HepG2 (cell line): ENCODE results near the gene SURF1. TPM values are rescaled to one million over a fixed set of nuclear protein-coding genes. Genes with fewer than 3 reads are reported as not detected.

Experiments
- BHLHE40 ChIP-seq: IDR thresholded peaks from 2 replicates; pipeline ENCODE4 v1.6.1; 2011; ENCODE audit warnings: low read length, improper control_type of control experiment
- BRD4 ChIP-seq: sonication (generic); formaldehyde crosslinking; IDR thresholded peaks from 2 replicates; pipeline ENCODE4 v1.4.0; 2020; ENCODE audit warnings: missing genetic modification reagents
- TAF1 ChIP-seq: sonication (generic); formaldehyde crosslinking; IDR thresholded peaks from 2 replicates; pipeline ENCODE4 v1.4.0; 2020; ENCODE audit warnings: missing genetic modification reagents
- ZFP91 ChIP-seq: sonication (generic); formaldehyde crosslinking; IDR thresholded peaks from 2 replicates; pipeline ENCODE4 v1.9.0; 2022; ENCODE audit warnings: missing genetic modification reagents, mild to moderate bottlenecking, borderline replicate concordance
- ZNF768 ChIP-seq: sonication (generic); formaldehyde crosslinking; IDR thresholded peaks from 2 replicates; pipeline ENCODE4 v1.4.0; 2020; ENCODE audit warnings: missing genetic modification reagents
- ZNF879 ChIP-seq: sonication (generic); formaldehyde crosslinking; IDR thresholded peaks from 2 replicates; pipeline ENCODE4 v1.8.1; 2023; ENCODE audit warnings: missing genetic modification reagents
- polyA plus RNA-seq, 8 experiments: library from polyadenylated mRNA; depleted of rRNA in 3 of 8; stranded (reverse) in 7 of 8; unstranded in 1 of 8; fragments of >200 nt; fragmentation: Illumina TruSeq in 4 of 8; extraction: Trizol in 4 of 8; gene quantifications; 2 replicates each; pipeline versions ENCODE4 v1.2.1 to v1.2.3, GENCODE V29; 2011 to 2016; ENCODE audit warnings: low read depth in 4 of 8, missing spikeins in 1 of 8, mixed read lengths in 1 of 8; ENCODE audit not compliant: insufficient read depth in 1 of 8
- total RNA-seq, 5 experiments: library from RNA; depleted of rRNA; stranded (reverse); fragments of >200 nt; fragmentation: Illumina TruSeq; extraction: Trizol; gene quantifications; 2 replicates each; pipeline ENCODE4 v1.2.3, GENCODE V29; 2016; ENCODE audit warnings: low read depth in 1 of 5
- TF ChIP-seq, protein P1 (sequence below): sonication (generic); formaldehyde crosslinking; conservative IDR thresholded peaks from 2 replicates; pipeline ENCODE4 v1.8.0; 2022; ENCODE audit warnings: mild to moderate bottlenecking, moderate library complexity, missing genetic modification reagents
- TF ChIP-seq, protein P2 (sequence below): sonication (generic); formaldehyde crosslinking; IDR thresholded peaks from 2 replicates; pipeline ENCODE4 v1.8.0; 2022; ENCODE audit warnings: mild to moderate bottlenecking, missing genetic modification reagents; ENCODE audit not compliant: insufficient replicate concordance
- TF ChIP-seq, protein P3 (sequence below): sonication (generic); formaldehyde crosslinking; IDR thresholded peaks from 2 replicates; pipeline ENCODE4 v1.4.0; 2020; ENCODE audit warnings: missing genetic modification reagents
- TF ChIP-seq, protein P4 (sequence below): sonication (generic); formaldehyde crosslinking; IDR thresholded peaks from 2 replicates; pipeline ENCODE4 v1.5.1; 2020; ENCODE audit warnings: mild to moderate bottlenecking, missing genetic modification reagents, moderate library complexity
- TF ChIP-seq, protein P5 (sequence below): sonication (generic); formaldehyde crosslinking; IDR thresholded peaks from 2 replicates; pipeline ENCODE4 v1.4.0; 2020; ENCODE audit warnings: mild to moderate bottlenecking, missing genetic modification reagents

The SURF1 gene
- total and polyA plus RNA-seq, 2 of the 13 experiments (the other 11 are each of a cell fraction or from before 2014, with no cell fraction given): 17.8 to 40.7 TPM

DNA sequence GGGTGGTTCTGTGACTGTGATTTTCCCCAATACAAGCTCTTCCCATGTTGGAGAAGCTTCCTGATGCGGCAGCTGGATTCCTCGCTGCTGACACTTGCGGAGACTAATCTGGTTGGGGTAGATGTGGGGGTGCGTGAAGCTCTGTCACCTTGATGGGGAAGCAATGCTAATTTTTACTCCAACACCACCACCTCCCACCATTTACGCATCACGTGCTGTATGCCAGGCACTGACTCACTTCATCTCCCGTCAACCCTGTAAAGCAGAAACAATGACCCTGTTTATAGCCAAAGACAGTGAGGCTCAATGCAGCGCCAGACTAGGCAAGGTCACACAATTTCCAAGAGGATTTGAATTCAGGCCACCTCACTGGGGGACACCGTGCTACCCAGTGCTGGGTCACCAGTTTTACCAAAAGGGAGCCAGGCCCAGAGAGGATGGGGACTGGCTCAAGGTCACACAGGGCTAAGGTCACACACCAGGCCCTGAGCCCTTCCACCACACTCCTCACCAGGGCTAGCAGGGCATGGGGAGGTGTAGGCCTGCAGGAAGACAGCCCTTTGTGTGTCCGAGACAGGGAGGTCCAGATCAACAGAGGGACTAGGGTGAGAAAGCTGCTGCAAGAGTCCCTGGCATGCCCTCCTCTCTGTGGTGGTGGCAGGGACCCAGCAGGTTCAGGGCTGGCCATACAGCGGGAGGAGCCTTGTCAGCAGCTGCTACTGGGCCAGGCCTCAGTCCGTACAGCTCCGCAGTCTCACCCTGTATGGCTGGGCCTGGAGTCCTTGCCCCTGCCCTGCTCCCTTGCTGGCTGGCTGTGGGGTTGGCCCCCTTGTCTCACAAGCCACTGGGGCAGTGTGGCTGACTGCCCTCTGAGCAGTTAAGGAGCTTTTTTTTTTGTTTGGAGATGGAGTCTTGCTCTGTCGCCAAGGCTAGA is 23.1 kb upstream of the SURF1 start (continued):
- TF ChIP-seq ZNF768 (peak; percentile 80), ZFP91 (CRISPR knock-in tag) (peak; percentile 49; the same call in 1 of the 2 replicates), ZNF879 (CRISPR knock-in tag) (no peak), TAF1 (CRISPR knock-in tag) (no peak), BRD4 (no peak), BHLHE40 (peak; percentile 43; the same call in 1 of the 2 replicates)
- TF ChIP-seq, protein P1, sequence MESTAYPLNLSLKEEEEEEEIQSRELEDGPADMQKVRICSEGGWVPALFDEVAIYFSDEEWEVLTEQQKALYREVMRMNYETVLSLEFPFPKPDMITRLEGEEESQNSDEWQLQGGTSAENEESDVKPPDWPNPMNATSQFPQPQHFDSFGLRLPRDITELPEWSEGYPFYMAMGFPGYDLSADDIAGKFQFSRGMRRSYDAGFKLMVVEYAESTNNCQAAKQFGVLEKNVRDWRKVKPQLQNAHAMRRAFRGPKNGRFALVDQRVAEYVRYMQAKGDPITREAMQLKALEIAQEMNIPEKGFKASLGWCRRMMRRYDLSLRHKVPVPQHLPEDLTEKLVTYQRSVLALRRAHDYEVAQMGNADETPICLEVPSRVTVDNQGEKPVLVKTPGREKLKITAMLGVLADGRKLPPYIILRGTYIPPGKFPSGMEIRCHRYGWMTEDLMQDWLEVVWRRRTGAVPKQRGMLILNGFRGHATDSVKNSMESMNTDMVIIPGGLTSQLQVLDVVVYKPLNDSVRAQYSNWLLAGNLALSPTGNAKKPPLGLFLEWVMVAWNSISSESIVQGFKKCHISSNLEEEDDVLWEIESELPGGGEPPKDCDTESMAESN (CRISPR knock-in tag): 0 out of 2 replicates have a peak, but pooled peaks have one; percentile 7
- TF ChIP-seq, protein P2, sequence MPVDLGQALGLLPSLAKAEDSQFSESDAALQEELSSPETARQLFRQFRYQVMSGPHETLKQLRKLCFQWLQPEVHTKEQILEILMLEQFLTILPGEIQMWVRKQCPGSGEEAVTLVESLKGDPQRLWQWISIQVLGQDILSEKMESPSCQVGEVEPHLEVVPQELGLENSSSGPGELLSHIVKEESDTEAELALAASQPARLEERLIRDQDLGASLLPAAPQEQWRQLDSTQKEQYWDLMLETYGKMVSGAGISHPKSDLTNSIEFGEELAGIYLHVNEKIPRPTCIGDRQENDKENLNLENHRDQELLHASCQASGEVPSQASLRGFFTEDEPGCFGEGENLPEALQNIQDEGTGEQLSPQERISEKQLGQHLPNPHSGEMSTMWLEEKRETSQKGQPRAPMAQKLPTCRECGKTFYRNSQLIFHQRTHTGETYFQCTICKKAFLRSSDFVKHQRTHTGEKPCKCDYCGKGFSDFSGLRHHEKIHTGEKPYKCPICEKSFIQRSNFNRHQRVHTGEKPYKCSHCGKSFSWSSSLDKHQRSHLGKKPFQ: no peak
- TF ChIP-seq, protein P3, sequence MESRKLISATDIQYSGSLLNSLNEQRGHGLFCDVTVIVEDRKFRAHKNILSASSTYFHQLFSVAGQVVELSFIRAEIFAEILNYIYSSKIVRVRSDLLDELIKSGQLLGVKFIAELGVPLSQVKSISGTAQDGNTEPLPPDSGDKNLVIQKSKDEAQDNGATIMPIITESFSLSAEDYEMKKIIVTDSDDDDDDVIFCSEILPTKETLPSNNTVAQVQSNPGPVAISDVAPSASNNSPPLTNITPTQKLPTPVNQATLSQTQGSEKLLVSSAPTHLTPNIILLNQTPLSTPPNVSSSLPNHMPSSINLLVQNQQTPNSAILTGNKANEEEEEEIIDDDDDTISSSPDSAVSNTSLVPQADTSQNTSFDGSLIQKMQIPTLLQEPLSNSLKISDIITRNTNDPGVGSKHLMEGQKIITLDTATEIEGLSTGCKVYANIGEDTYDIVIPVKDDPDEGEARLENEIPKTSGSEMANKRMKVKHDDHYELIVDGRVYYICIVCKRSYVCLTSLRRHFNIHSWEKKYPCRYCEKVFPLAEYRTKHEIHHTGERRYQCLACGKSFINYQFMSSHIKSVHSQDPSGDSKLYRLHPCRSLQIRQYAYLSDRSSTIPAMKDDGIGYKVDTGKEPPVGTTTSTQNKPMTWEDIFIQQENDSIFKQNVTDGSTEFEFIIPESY (CRISPR knock-in tag): 0 out of 2 replicates have a peak, but pooled peaks have one; percentile 45
- TF ChIP-seq, protein P4, sequence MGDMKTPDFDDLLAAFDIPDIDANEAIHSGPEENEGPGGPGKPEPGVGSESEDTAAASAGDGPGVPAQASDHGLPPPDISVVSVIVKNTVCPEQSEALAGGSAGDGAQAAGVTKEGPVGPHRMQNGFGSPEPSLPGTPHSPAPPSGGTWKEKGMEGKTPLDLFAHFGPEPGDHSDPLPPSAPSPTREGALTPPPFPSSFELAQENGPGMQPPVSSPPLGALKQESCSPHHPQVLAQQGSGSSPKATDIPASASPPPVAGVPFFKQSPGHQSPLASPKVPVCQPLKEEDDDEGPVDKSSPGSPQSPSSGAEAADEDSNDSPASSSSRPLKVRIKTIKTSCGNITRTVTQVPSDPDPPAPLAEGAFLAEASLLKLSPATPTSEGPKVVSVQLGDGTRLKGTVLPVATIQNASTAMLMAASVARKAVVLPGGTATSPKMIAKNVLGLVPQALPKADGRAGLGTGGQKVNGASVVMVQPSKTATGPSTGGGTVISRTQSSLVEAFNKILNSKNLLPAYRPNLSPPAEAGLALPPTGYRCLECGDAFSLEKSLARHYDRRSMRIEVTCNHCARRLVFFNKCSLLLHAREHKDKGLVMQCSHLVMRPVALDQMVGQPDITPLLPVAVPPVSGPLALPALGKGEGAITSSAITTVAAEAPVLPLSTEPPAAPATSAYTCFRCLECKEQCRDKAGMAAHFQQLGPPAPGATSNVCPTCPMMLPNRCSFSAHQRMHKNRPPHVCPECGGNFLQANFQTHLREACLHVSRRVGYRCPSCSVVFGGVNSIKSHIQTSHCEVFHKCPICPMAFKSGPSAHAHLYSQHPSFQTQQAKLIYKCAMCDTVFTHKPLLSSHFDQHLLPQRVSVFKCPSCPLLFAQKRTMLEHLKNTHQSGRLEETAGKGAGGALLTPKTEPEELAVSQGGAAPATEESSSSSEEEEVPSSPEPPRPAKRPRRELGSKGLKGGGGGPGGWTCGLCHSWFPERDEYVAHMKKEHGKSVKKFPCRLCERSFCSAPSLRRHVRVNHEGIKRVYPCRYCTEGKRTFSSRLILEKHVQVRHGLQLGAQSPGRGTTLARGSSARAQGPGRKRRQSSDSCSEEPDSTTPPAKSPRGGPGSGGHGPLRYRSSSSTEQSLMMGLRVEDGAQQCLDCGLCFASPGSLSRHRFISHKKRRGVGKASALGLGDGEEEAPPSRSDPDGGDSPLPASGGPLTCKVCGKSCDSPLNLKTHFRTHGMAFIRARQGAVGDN (CRISPR knock-in tag): peak; percentile 63
- TF ChIP-seq, protein P5, sequence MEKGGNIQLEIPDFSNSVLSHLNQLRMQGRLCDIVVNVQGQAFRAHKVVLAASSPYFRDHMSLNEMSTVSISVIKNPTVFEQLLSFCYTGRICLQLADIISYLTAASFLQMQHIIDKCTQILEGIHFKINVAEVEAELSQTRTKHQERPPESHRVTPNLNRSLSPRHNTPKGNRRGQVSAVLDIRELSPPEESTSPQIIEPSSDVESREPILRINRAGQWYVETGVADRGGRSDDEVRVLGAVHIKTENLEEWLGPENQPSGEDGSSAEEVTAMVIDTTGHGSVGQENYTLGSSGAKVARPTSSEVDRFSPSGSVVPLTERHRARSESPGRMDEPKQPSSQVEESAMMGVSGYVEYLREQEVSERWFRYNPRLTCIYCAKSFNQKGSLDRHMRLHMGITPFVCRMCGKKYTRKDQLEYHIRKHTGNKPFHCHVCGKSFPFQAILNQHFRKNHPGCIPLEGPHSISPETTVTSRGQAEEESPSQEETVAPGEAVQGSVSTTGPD (CRISPR knock-in tag): 0 out of 2 replicates have a peak, but pooled peaks have one; percentile 33
